KMS-11 (cell line): Measurements from ENCODE around the gene ZNF79.
A peak's percentile ranks its signal among the peaks of the same experiment; 100 is the strongest.

Experiments
- H2AFZ ChIP-seq: fragments of 200-600 bp; sonication (generic); 2 replicates; pipeline ENCODE4 v1.6.1; 2016; ENCODE audit warnings: antibody characterized with exemption, mixed run types, low read depth
- H3K27ac ChIP-seq: fragments of 200-600 bp; sonication (generic); 2 replicates; pipeline ENCODE4 v1.6.1; 2016; ENCODE audit warnings: mild to moderate bottlenecking, mixed run types
- H3K27me3 ChIP-seq: fragments of 200-600 bp; sonication (generic); 2 replicates; pipeline ENCODE4 v1.6.1; 2017; ENCODE audit warnings: mild to moderate bottlenecking, low read depth, mixed run types, moderate library complexity; ENCODE audit not compliant: insufficient read depth
- H3K36me3 ChIP-seq: fragments of 200-600 bp; sonication (generic); 2 replicates; pipeline ENCODE4 v1.6.1; 2017; ENCODE audit warnings: mild to moderate bottlenecking, mixed run types; ENCODE audit not compliant: insufficient read depth
- H3K4me1 ChIP-seq: fragments of 200-600 bp; sonication (generic); 2 replicates; pipeline ENCODE4 v1.6.1; 2016; ENCODE audit warnings: mild to moderate bottlenecking, low read depth, mixed run types; ENCODE audit not compliant: poor library complexity, severe bottlenecking
- H3K4me2 ChIP-seq: fragments of 200-600 bp; sonication (generic); 2 replicates; pipeline ENCODE4 v1.7.0; 2016; ENCODE audit warnings: mild to moderate bottlenecking, mixed run types
- H3K4me3 ChIP-seq: fragments of 200-600 bp; sonication (generic); IDR thresholded peaks from 2 replicates; pipeline ENCODE4 v1.6.1; 2017; ENCODE audit warnings: low read depth, low read length, mixed read lengths; ENCODE audit not compliant: insufficient read depth
- H3K79me2 ChIP-seq: fragments of 200-600 bp; sonication (generic); 2 replicates; pipeline ENCODE4 v1.6.1; 2016; ENCODE audit warnings: low read depth, mixed run types; ENCODE audit not compliant: insufficient read depth
- H3K9ac ChIP-seq: fragments of 200-600 bp; sonication (generic); 2 replicates; pipeline ENCODE4 v1.6.1; 2016; ENCODE audit warnings: mild to moderate bottlenecking, mixed run types
- H4K20me1 ChIP-seq: fragments of 200-600 bp; sonication (generic); 2 replicates; pipeline ENCODE4 v1.6.1; 2016; ENCODE audit warnings: mild to moderate bottlenecking, mixed run types; ENCODE audit not compliant: insufficient read depth
- TF ChIP-seq, protein P1 (sequence below): fragments of 200-600 bp; sonication (generic); conservative IDR thresholded peaks from 2 replicates; pipeline ENCODE4 v1.6.1; 2017; ENCODE audit warnings: low read depth, mild to moderate bottlenecking, antibody characterized with exemption, low read length, moderate library complexity, mixed read lengths

ZNF79 gene

DNA sequence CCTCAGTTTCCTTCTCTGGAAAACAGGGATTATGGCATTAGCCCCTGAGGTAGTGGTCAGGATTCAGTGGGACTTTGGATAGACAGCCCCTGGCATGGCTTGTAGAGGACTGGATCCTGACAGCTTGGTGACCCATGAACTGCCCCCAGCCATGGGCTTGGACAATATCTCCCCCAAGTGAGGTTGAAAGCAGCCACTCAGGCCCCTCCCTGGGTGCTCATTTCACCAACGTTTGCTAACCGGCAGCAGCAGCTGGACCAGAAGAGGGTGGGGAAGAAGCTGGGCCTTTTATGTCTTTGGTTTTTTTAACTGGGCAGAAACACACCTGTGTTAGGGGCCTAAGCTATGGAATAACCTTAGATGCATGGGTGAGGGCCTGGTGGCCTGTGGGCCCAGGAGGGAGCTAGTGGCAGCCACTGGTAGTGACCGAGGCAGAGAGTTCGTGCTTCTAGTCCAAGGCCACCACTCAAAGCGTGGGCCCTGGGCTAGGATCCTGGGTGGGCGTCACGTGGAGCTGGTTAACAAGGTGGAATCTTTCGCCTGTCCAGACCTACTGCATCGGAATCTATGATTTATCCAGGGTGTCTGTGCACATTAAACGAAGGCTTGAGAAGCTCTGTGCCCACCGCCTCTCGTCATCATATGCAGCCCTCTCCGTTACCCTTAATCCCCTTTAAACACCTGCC, 25.3 kb upstream of the ZNF79 start:
- TF ChIP-seq, protein P1, sequence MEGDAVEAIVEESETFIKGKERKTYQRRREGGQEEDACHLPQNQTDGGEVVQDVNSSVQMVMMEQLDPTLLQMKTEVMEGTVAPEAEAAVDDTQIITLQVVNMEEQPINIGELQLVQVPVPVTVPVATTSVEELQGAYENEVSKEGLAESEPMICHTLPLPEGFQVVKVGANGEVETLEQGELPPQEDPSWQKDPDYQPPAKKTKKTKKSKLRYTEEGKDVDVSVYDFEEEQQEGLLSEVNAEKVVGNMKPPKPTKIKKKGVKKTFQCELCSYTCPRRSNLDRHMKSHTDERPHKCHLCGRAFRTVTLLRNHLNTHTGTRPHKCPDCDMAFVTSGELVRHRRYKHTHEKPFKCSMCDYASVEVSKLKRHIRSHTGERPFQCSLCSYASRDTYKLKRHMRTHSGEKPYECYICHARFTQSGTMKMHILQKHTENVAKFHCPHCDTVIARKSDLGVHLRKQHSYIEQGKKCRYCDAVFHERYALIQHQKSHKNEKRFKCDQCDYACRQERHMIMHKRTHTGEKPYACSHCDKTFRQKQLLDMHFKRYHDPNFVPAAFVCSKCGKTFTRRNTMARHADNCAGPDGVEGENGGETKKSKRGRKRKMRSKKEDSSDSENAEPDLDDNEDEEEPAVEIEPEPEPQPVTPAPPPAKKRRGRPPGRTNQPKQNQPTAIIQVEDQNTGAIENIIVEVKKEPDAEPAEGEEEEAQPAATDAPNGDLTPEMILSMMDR, result no peak
- Histone ChIP-seq H3K27me3 (no peaks in the 10 kb centered on the region), H3K4me1 (peaks cover 45% of the 10 kb centered on the region), H2AFZ (no peak overlapping the region), H3K79me2 (peaks cover 39% of the 10 kb centered on the region), H3K36me3 (no peaks in the 10 kb centered on the region), H4K20me1 (no peaks in the 10 kb centered on the region), H3K27ac (peak overlapping the region; percentile 9; the same call in 1 of the 2 replicates), H3K4me2 (peak overlapping the region; percentile 96), H3K9ac (peak overlapping the region; percentile 62; the same call in 1 of the 2 replicates), H3K4me3 (peak overlapping the region; percentile 73)

DNA sequence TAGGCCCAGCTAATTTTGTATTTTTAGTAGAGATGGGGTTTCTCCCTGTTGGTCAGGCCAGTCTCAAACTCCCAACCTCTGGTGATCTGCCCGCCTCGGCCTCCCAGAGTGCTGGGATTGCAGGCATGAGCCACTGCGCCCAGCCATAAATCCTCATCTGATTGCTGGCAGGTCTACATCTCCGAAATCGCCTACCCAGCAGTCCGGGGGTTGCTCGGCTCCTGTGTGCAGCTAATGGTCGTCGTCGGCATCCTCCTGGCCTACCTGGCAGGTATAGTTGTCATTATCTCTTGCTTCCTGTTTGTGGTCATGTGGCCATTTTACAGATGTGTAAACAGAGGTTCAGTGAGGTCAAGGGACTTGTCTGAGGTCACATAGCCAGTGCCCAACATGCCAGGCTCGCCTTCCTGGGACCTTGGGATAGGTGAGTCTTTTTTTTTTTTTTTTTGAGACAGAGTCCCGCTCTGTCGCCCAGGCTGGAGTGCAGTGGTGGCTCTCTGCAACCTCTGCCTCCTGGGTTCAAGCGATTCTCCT, 24.4 kb upstream of the ZNF79 start:
- peaks cover 36% of the 10 kb centered on the region for H3K4me1 ChIP-seq
- H3K27ac ChIP-seq, result no peak overlapping the region
- H4K20me1 ChIP-seq, result no peaks in the 10 kb centered on the region
- peaks cover 39% of the 10 kb centered on the region for H3K79me2 ChIP-seq
- no peaks in the 10 kb centered on the region for H3K27me3 ChIP-seq
- H3K9ac ChIP-seq, result no peak overlapping the region
- H3K4me3 ChIP-seq, result no peak overlapping the region
- no peak overlapping the region for H3K4me2 ChIP-seq
- TF ChIP-seq, protein P1, result no peak
- H2AFZ ChIP-seq, result no peak overlapping the region
- H3K36me3 ChIP-seq, result no peaks in the 10 kb centered on the region

DNA sequence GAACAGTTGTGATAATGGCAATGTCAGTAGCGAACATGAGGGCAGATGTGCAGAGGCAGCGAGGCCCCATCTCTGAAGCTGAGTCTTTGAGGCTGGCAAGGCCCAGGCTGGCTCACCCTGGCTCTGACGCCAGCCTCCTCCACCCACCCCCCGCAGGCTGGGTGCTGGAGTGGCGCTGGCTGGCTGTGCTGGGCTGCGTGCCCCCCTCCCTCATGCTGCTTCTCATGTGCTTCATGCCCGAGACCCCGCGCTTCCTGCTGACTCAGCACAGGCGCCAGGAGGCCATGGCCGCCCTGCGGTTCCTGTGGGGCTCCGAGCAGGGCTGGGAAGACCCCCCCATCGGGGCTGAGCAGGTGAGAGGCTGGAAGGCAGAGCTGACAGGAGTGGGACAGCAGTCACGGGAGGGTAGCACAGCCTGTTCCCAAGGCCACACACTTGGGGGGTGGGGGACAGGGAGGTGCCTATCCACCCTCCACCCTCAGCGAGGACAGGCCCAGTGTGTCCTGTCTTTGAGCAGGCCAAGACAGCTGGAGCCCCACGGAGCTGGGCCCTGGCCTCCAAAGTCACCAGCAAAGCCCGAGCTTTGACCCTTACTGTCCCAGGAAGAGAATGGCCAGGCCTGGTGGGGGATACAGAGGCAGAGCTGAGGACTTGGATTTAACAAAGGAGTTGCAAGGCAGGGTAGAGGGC, 21.6 kb upstream of the ZNF79 start:
- TF ChIP-seq, protein P1, result no peak

DNA sequence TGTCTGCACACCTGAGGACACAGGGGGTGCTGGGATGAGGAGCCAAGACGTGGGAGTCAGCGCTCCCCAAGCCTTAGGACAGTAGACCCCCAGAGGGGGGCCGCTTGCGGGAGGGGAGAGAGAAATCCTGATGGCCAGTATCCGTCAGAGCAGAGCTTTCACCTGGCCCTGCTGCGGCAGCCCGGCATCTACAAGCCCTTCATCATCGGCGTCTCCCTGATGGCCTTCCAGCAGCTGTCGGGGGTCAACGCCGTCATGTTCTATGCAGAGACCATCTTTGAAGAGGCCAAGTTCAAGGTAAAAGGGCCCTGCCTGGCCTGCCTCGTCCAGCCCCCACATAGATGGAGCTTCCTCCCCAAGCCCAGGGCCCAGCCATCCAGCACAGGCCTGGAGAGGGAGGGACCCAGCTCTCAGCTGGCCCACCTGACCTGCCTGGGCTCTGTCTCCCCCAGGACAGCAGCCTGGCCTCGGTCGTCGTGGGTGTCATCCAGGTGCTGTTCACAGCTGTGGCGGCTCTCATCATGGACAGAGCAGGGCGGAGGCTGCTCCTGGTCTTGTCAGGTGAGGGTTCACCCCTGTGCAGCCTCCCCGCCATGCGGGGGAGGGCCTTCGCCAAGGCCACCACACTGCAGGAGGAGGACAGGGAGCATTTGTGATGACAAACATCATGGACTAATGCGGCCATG, 20.5 kb upstream of the ZNF79 start:
- H3K36me3 ChIP-seq, result no peaks in the 10 kb centered on the region
- no peak overlapping the region for H3K9ac ChIP-seq
- no peak overlapping the region for H2AFZ ChIP-seq
- TF ChIP-seq, protein P1, result no peak
- no peak overlapping the region for H3K4me3 ChIP-seq
- H3K4me1 ChIP-seq, result peaks cover 18% of the 10 kb centered on the region
- no peaks in the 10 kb centered on the region for H4K20me1 ChIP-seq
- H3K4me2 ChIP-seq, result no peak overlapping the region
- H3K27me3 ChIP-seq, result no peaks in the 10 kb centered on the region
- H3K79me2 ChIP-seq, result peaks cover 28% of the 10 kb centered on the region
- H3K27ac ChIP-seq, result no peak overlapping the region

More for the DNA sequence above, 21.6 kb upstream of the ZNF79 start:
- H4K20me1 ChIP-seq, result no peaks in the 10 kb centered on the region
- H2AFZ ChIP-seq, result no peak overlapping the region
- no peak overlapping the region for H3K9ac ChIP-seq
- H3K27ac ChIP-seq, result no peak overlapping the region
- H3K4me3 ChIP-seq, result no peak overlapping the region
- H3K4me1 ChIP-seq, result peaks cover 22% of the 10 kb centered on the region
- H3K27me3 ChIP-seq, result no peaks in the 10 kb centered on the region
- H3K79me2 ChIP-seq, result peaks cover 39% of the 10 kb centered on the region
- no peaks in the 10 kb centered on the region for H3K36me3 ChIP-seq
- no peak overlapping the region for H3K4me2 ChIP-seq
